OCI-LY3 (cell line): ENCODE results near the gene FUT2.

Experiments
- H2AFZ ChIP-seq: fragments of 200-600, 300-600 bp; shearing (Covaris generic); 2 replicates; pipeline ENCODE4 v1.6.0; 2014; ENCODE audit warnings: antibody characterized with exemption, low read depth, low read length
- H3K27ac ChIP-seq: fragments of 200-600, 300-600 bp; sonication (generic); 2 replicates; pipeline ENCODE4 v1.5.1; 2014; ENCODE audit warnings: mild to moderate bottlenecking, low read length, moderate library complexity, mixed read lengths
- H3K27me3 ChIP-seq: fragments of 200-600, 300-600 bp; sonication (generic); 2 replicates; pipeline ENCODE4 v1.6.1; 2014; ENCODE audit warnings: low read depth, low read length, mixed read lengths
- H3K36me3 ChIP-seq: fragments of 200-600, 300-600 bp; sonication (generic); replicated peaks from 2 replicates; pipeline ENCODE3; 2014; ENCODE audit warnings: low read depth, low read length, mixed read lengths
- H3K4me1 ChIP-seq: fragments of 300-600, 200-600 bp; sonication (generic); 2 replicates; pipeline ENCODE4 v1.6.1; 2014; ENCODE audit warnings: low read length, mixed read lengths
- H3K4me2 ChIP-seq: fragments of 200-600, 300-600 bp; sonication (generic); 2 replicates; pipeline ENCODE4 v1.6.1; 2014; ENCODE audit warnings: low read length, mixed read lengths
- H3K4me3 ChIP-seq: fragments of 300-600, 200-600 bp; sonication (generic); 2 replicates; pipeline ENCODE4 v1.5.1; 2014; ENCODE audit warnings: antibody characterized with exemption, mild to moderate bottlenecking, low read length, moderate library complexity
- H3K79me2 ChIP-seq: fragments of 300-600, 200-600 bp; shearing (Covaris generic); 2 replicates; pipeline ENCODE4 v1.6.1; 2014; ENCODE audit warnings: mild to moderate bottlenecking, low read length, mixed read lengths
- H3K9ac ChIP-seq: fragments of 300-600, 200-600 bp; shearing (Covaris generic); 2 replicates; pipeline ENCODE4 v1.6.0; 2014; ENCODE audit warnings: mild to moderate bottlenecking, low read length, moderate library complexity
- H3K9me3 ChIP-seq: fragments of 200-600, 300-600 bp; shearing (Covaris generic); 2 replicates; pipeline ENCODE4 v1.6.1; 2014; ENCODE audit warnings: low read length, mixed read lengths; ENCODE audit not compliant: insufficient read depth
- H4K20me1 ChIP-seq: fragments of 200-600, 300-600 bp; sonication (generic); 2 replicates; pipeline ENCODE4 v1.6.1; 2016; ENCODE audit warnings: low read length, mixed read lengths; ENCODE audit not compliant: insufficient read depth
- EZH2phosphoT487 ChIP-seq: fragments of 200-600 bp; shearing (Covaris generic); IDR thresholded peaks from 2 replicates; pipeline ENCODE4 v1.6.1; 2018; ENCODE audit warnings: antibody characterized with exemption, mixed run types, low read depth
- TF ChIP-seq, protein P1 (sequence below): fragments of 200-600, 300-600 bp; sonication (generic); IDR thresholded peaks from 2 replicates; pipeline ENCODE4 v1.5.1; 2014; ENCODE audit warnings: antibody characterized with exemption, low read length, low read depth

Gene FUT2

DNA sequence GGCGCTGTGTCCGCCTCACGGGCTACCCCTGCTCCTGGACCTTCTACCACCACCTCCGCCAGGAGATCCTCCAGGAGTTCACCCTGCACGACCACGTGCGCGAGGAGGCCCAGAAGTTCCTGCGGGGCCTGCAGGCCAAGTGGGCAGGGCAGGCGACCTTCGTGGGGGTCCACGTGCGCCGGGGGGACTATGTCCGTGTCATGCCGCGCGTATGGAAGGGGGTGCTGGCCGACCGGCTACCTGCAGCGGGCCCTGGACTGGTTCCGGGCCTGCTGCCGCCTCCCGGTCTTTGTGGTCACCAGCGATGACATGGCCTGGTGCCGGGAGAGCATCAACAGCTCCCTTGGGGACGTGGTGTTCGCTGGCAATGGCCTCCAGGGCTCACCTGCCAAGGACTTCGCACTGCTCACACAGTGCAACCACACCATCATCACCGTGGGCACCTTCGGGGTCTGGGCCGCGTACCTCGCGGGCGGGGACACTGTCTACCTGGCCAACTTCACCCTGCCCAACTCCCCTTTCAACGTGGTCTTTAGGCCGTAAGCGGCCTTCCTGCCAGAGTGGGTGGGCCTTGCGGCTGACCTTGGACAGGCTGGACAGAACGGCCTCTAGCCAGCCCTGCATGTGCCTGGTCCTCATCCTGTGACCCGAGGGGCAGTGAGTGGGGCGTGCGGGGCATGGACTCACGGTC, 15.2 kb upstream of the FUT2 start:
- Histone ChIP-seq H3K27ac (no peak overlapping the region), H3K9ac (no peak overlapping the region), H3K27me3 (no peaks in the 10 kb centered on the region), H3K9me3 (no peaks in the 10 kb centered on the region), H3K4me3 (no peak overlapping the region), H2AFZ (no peak overlapping the region), H4K20me1 (no peaks in the 10 kb centered on the region), H3K36me3 (no peaks in the 10 kb centered on the region), H3K4me2 (no peak overlapping the region), H3K4me1 (no peaks in the 10 kb centered on the region), H3K79me2 (no peaks in the 10 kb centered on the region)
- TF ChIP-seq EZH2phosphoT487 = no peak
- TF ChIP-seq, protein P1, sequence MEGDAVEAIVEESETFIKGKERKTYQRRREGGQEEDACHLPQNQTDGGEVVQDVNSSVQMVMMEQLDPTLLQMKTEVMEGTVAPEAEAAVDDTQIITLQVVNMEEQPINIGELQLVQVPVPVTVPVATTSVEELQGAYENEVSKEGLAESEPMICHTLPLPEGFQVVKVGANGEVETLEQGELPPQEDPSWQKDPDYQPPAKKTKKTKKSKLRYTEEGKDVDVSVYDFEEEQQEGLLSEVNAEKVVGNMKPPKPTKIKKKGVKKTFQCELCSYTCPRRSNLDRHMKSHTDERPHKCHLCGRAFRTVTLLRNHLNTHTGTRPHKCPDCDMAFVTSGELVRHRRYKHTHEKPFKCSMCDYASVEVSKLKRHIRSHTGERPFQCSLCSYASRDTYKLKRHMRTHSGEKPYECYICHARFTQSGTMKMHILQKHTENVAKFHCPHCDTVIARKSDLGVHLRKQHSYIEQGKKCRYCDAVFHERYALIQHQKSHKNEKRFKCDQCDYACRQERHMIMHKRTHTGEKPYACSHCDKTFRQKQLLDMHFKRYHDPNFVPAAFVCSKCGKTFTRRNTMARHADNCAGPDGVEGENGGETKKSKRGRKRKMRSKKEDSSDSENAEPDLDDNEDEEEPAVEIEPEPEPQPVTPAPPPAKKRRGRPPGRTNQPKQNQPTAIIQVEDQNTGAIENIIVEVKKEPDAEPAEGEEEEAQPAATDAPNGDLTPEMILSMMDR = no peak

DNA sequence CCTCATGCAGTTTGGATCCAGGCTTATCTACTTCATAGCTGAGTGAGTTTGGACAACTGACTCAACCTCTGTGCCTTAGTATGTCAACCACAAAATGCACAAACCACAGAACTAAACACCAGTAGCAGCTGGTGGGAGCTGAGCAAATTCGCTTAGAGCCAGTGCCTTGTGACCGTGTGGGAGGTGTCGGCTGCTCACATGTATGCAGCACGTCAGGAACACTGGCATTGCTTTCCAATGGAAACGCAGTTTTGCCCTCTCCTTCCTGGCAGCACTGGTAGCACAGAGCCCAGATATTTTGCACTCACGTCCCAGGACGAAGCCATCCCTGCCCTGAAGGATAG, 14.7 kb upstream of the FUT2 start:
- H3K27me3 ChIP-seq = no peaks in the 10 kb centered on the region
- H3K79me2 ChIP-seq = no peaks in the 10 kb centered on the region
- H3K27ac ChIP-seq = no peak overlapping the region
- H2AFZ ChIP-seq = no peak overlapping the region
- H3K9ac ChIP-seq = no peak overlapping the region
- H3K4me3 ChIP-seq = no peak overlapping the region
- no peaks in the 10 kb centered on the region for H4K20me1 ChIP-seq
- H3K36me3 ChIP-seq = no peaks in the 10 kb centered on the region
- H3K4me1 ChIP-seq = no peaks in the 10 kb centered on the region
- H3K9me3 ChIP-seq = no peaks in the 10 kb centered on the region
- TF ChIP-seq EZH2phosphoT487 = no peak
- TF ChIP-seq, protein P1 = no peak
- no peak overlapping the region for H3K4me2 ChIP-seq

DNA sequence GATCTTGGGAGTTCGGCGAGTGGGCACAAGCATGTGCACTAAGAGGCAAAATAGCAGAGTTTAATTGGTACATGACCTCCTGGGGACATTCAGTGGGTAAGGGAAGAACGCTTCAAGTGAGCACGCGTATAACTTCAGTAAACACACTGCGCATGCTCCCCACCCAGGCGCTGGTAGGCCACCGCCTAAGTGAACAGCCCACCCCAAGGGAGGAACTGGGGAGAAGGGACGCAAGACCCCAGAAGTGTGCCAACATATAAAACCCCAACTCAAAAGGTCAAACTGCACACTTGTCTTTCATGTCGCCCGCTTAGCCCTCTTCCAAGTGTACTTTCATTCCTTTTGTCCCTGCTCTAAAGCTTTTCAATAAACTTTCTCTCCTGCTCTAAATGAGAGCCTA, 12.4 kb upstream of the FUT2 start:
- Histone ChIP-seq H3K4me1 (no peaks in the 10 kb centered on the region), H3K27me3 (no peaks in the 10 kb centered on the region), H2AFZ (no peak overlapping the region), H3K9me3 (no peaks in the 10 kb centered on the region), H3K9ac (no peak overlapping the region), H3K79me2 (no peaks in the 10 kb centered on the region), H4K20me1 (no peaks in the 10 kb centered on the region), H3K27ac (no peak overlapping the region), H3K4me2 (no peak overlapping the region), H3K4me3 (no peak overlapping the region), H3K36me3 (no peaks in the 10 kb centered on the region)
- TF ChIP-seq, protein P1 = no peak

DNA sequence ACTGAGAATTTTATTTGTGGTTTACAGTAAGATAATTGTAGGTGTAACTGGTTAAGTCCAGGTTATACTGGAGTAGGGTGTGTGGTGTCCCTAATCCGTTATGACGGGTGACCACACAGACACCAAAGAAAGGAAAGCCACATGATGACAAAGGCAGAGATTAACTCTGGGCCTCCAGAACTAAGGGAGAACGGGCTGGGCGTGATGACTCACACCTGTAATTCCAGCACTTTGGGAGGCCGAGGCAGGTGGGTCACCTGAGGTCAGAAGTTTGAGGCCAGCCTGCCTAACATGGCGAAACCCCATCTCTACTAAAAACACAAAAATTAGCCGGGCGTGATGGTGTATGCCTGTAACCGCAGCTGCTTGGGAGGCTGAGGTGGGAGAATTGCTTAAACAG, 10.2 kb upstream of the FUT2 start:
- Histone ChIP-seq H2AFZ (no peak overlapping the region), H4K20me1 (no peaks in the 10 kb centered on the region), H3K27me3 (no peaks in the 10 kb centered on the region), H3K9ac (no peak overlapping the region), H3K79me2 (no peaks in the 10 kb centered on the region), H3K4me2 (no peak overlapping the region), H3K27ac (no peak overlapping the region), H3K36me3 (no peaks in the 10 kb centered on the region), H3K9me3 (no peaks in the 10 kb centered on the region), H3K4me1 (peaks cover 3% of the 10 kb centered on the region; the same call in 1 of the 2 replicates), H3K4me3 (no peak overlapping the region)
- TF ChIP-seq EZH2phosphoT487 = no peak
- TF ChIP-seq, protein P1 = no peak
